GM10266 (cell line): ENCODE data around the gene CD247.

Experiments used
- DNase-seq: peaks from one replicate; pipeline ENCODE4 v3.0.0; 2012; ENCODE audit errors: extremely low spot score
- TF ChIP-seq, protein P1 (sequence below): IDR thresholded peaks from 2 replicates; pipeline ENCODE4 v1.5.1; 2012; ENCODE audit warnings: mild to moderate bottlenecking, low read depth; ENCODE audit not compliant: control insufficient read depth, insufficient read depth; ENCODE audit errors: missing control alignments

Gene CD247

DNA sequence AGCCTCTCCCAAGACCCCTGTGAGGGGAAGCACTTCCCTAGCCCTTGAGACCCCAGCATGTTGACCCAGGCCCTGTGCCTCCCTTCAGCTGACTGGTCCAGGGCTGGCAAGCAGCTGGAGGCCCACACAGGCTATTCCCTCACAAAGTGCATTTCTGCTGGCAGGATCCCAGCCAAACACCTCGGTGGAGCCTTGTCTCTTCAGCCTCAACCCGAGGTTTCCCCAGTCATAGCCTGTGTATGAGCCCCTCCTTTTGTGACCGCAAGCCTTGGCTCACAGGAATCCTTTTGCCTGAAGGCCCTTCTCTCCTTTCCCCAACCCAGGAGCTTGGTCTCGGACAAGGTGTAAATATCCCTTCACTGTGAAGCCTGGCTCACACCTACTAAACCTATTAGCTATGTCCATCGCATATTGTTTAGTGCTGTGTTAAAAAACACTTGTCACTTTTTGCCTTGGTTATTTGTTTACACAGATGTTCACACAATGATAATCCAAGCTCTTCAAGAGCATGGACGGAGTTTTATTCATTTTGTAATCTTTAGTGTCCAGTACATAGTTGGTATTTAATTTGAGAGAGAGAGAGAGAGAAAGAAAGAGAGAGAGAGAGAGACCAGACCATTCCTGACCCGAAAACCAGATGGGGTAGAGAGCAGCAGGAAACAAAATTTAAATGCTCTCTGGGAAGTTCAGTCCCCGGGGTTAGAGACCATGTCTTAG, 8.5 kb upstream of the CD247 start:
- DNase-seq, result no peak

DNA sequence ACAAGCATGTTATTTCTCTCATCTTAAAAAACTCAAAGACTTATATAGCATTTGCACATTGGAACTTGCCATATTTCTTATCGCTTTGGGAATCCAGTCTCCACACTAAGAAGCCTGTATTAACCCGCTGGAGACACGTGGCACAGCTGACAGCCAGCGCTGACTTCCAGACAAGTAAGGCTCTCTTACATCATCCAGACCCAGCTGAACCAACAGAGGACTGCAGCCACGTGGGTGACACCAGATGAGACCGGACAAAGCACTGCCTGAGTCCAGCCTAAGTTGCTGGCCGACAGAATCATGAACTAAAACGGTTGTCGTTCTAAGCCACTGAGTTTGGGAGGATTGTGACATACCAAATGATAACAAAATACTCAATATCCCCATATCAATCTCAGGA, 6.3 kb upstream of the CD247 start:
- TF ChIP-seq, protein P1, sequence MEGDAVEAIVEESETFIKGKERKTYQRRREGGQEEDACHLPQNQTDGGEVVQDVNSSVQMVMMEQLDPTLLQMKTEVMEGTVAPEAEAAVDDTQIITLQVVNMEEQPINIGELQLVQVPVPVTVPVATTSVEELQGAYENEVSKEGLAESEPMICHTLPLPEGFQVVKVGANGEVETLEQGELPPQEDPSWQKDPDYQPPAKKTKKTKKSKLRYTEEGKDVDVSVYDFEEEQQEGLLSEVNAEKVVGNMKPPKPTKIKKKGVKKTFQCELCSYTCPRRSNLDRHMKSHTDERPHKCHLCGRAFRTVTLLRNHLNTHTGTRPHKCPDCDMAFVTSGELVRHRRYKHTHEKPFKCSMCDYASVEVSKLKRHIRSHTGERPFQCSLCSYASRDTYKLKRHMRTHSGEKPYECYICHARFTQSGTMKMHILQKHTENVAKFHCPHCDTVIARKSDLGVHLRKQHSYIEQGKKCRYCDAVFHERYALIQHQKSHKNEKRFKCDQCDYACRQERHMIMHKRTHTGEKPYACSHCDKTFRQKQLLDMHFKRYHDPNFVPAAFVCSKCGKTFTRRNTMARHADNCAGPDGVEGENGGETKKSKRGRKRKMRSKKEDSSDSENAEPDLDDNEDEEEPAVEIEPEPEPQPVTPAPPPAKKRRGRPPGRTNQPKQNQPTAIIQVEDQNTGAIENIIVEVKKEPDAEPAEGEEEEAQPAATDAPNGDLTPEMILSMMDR, result no peak
- DNase-seq, result no peak

More for the DNA sequence above, 8.5 kb upstream of the CD247 start:
- TF ChIP-seq, protein P1, result no peak

DNA sequence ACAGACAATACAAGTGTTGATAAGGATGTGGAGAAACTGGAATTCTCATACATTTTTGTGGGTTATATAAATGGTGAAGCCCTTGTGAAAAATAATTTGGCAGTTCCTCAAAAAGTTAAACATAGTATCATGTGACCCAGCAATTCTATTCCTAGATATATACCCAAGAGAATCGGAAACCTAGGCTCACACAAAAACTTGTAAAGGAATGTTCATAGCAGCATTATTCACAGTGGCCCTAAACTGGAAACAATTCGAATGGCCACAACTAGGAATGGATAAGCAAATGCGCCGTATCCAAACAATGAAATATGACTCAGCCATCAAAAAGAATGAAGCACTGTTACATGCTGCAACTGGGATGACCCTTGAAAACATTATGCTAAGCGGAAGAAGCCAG, 3.9 kb upstream of the CD247 start:
- no peak for DNase-seq
- TF ChIP-seq, protein P1, result no peak

DNA sequence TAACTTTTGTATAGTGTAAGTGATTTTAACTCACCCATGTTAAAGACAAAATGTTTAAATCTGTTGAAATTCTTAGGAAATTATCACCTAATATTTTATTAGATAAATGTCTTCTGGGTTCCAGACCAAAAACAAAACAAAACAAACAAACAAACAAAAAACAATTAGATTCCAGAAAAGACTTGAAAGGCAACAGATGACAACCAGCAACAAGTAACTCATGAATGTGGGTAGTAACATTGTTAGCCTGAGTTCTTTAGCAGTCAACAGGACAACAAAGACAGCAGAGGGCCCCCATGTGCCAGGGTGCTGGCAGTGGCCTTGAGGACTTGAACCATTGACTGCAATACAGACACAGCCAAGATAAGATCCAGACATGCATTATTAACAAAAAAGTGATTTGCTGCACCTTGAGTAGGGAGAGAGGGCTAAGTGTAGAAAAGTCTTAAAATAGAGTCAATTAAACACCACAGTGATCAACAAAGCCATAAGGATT, 2.4 kb upstream of the CD247 start:
- DNase-seq, result no peak
- TF ChIP-seq, protein P1, result no peak

DNA sequence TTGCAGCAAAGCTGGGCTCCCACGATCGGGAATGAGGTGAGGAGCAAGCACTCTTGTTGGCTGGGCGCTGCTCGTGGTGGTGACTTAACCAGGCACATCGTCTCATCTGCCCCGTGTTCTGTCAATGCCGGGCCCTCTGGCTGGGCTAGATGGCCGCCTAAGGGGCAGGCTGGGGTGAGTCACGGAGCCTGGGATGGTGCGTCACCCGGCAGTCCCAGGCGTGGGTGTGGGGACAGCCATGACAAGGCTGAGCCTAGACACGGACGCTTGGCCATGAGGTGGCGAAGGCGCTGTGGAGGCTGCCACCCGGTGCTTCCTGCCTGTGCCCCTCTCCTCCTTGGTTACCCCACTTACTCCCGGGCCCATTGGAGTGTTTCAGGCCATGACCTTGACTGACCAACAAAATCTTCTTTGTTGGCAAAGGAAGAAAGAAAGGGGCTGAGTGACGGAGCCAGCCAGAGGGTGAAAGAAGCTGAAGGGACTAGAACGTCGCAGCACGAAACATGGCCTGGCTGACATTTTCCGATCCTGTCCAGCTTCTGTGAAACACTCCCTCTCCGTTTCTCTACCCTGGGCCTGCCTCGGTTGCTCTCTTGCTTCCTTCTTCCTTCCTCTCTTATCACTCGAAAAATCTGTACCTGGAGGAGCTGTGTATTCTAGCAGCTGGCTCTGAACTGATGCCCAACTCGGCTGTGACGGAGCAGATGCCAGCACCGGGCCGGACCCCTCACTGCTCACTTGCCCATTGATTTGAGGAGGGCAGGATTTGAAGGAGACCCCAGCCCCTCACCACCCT, 596 bp downstream of the CD247 start:
- TF ChIP-seq, protein P1, result no peak
- no peak for DNase-seq

DNA sequence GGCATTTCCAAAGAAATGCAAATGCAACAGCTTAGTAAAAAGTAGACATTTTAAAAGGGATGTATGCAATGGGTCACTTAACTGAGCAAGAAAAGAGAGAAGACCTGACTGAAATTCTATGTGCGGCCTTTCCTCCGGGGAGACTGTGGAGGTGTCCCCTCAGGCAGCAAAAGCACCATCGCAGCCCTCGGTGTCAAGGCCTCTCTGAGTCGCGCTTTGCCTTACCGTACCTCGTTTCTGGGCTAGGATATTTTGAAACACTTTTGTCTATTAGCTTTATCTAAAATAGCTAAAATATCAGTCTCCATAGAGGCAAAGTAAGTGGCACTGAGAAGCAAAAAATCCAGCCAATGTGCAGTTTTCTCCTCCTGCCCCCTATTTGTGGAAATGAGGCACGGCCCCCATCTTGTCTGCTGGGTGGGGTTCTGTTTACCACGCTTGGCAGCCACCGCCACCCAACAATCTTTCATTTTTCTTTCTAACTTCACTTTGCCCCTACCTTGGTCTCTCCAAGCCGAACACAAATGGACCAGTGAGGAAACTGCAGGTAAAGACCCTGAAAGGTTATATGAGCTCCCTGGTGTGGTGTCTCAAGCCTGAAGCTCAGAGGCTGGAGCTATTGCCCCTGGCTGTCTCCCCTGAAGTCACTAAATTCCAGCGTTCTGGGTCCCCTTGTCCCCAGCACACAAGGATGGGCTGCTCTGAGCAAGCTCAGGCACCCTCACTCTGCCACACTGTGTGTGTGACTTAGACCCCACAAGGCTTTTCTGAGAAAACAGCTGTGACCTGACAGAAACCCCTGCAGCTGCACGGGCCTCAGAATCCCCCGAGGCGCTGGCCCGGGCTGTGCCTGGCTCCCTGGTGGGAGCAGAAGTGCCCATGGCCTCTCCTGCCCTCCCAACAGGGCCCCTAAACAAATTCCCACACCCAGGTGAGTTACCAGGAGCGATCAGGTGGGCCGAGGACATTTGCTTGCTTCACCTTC, 1.6 kb downstream of the CD247 start:
- DNase-seq, result no peak
- TF ChIP-seq, protein P1, result no peak
